ENCODE measurements around the gene C6orf132. TPM values are rescaled to one million over a fixed set of nuclear protein-coding genes. Genes with fewer than 3 reads are reported as not detected.

The C6orf132 gene
- total and polyA plus RNA-seq, 2 of the 8 experiments (the other 6 are each of a cell fraction or from before 2014, with no cell fraction given), result 31.5 to 64.0 TPM

GRCh38 chr6:42086046-42087035, 56.1 kb downstream of the C6orf132 start (continued):
- no peak for TF ChIP-seq TAF1 (IDR thresholded peaks at IDR 0.05; ENCODE audit: low read depth, low read length)
- no peak for TF ChIP-seq KDM5A (IDR thresholded peaks at IDR 0.05; ENCODE audit: low read length)
- TF ChIP-seq ATF3 (IDR thresholded peaks at IDR 0.05; ENCODE audit: insufficient read depth, low read depth, low read length), result no peak
- no peak for TF ChIP-seq TCF12 (IDR thresholded peaks at IDR 0.05; ENCODE audit: low read depth, low read length)
- TF ChIP-seq BACH1 (IDR thresholded peaks at IDR 0.05; ENCODE audit: low read length), result no peak
- no peak for TF ChIP-seq SP4 (IDR thresholded peaks at IDR 0.05; ENCODE audit: low read length)
- peak; percentile 14 to 38; a peak in 3 of 4 replicates for TF ChIP-seq RAD21 (IDR thresholded peaks at IDR 0.05 in 1 of 2, conservative IDR thresholded peaks at IDR 0.05 in 1 of 2; ENCODE audit: low read depth in 2 of 2, low read length in 2 of 2)
- no peak for TF ChIP-seq SP2 (IDR thresholded peaks at IDR 0.05; ENCODE audit: low read length)
- TF ChIP-seq GABPA (IDR thresholded peaks at IDR 0.05; ENCODE audit: borderline replicate concordance, insufficient read depth, low read length), result no peak
- TF ChIP-seq SIRT6 (IDR thresholded peaks at IDR 0.05; ENCODE audit: low read length), result no peak

Measured in H1 (cell line).